Left cardiac atrium (tissue), 4 donors: ENCODE measurements around the gene POP4. TPM values are rescaled to one million over a fixed set of nuclear protein-coding genes. Genes with fewer than 3 reads are reported as not detected.
A peak's percentile ranks its signal among the peaks of the same experiment; 100 is the strongest.
"Not testable (repeated sequence)": the region's sequence is repeated elsewhere in the genome, so short reads cannot be mapped to it uniquely, and the experiment has no call there.

Source experiments
- ATAC-seq, 2 donors: fragments of 200-7000 bp; cut with Tn5 transposase; one replicate each; pipeline ENCODE4 v1.9.1; 2020; ENCODE audit warnings: mild to moderate bottlenecking in 2 of 2, moderate library complexity in 2 of 2
- DNase-seq: peaks from one replicate; pipeline ENCODE4 v3.0.0-alpha.2; 2020
- intact Hi-C, 2 donors: fragments of 100-400 bp; cut with DNase I; formaldehyde crosslinking; loops; one replicate each; pipeline versions ENCODE4 v1.14.1 to v1.15.1; 2022 to 2023
- total RNA-seq, 2 donors: library from RNA; stranded (reverse); fragmentation: NEBNext Ultra II Directional; extraction: Animal tissue kit (Norgen Biotek cat#: 25700); gene quantifications; one replicate each; pipeline ENCODE4 v1.2.1, GENCODE V29; 2021
- donor health status: DM: no; HTN: yes; CAD: no.
- donor health status: DM: no; HTN: yes; CAD: no; lungs with severe emphysema.
- donor health status: DM: yes; HTN: yes; CAD: no.
- donor health status: Dilated cardiomyopathy.

Gene POP4
- total RNA-seq, 2 donors from 2014 or later = 48.7 to 50.8 TPM

DNA sequence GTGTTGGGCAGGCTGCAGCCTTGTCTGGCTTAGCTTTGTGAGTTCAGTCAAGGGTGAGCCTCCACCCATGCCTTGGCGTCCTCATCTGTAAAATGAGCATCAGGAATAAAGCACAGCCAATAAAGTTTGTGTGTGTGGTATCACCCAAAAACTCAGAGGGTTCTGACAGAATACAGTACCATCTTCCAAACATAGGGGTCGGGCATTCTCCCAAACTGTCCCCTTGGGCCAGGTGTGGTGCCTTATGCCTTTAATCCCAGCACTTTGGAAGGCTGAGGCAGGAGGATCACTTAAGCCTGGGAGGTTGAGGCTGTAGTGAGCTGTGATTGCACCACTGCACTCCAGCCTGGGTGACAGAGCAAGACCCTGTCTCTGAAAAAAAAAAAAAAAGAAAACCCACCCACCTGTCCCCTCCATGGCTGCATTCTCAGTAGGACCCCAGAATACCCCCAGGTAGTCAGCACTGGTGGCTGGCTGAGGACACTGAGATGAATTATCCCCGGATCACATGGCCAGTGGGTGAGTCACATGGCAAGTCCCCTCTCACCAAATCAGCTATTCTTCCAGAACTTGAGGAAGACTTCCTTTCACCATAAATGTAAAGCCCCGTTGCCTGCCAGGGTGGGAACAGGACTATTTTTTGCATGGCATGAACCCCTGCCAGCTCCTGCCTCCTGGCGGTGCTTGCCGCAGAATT is 18.6 kb downstream of the POP4 start:
- ATAC-seq = no peak
- DNase-seq = no peak
- intact Hi-C loops = no loop called here

DNA sequence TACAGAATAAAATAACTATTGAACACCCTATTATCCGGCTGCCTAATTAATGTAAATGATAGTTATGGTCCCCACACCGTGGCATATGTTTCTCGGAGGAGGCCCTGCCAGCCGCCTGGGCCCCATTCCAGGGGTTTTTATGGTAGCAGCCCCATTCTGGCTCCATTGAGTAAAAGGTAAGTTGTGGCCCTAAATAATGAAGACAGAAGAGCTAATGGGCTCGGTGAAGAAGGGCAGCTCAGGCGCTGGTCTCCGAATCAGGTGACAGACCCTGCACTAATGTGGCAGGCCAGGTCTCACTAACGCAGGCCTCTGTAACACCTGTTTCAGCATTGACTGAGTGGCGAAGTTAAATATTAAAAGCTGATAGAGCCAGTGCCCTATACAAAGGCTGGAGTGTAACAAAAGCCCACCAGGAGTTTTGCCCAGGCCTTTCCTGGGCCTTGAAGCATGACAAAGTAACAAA is 19.1 kb downstream of the POP4 start:
- ATAC-seq = no peak
- no peak for DNase-seq
- intact Hi-C loops = no loop called here

DNA sequence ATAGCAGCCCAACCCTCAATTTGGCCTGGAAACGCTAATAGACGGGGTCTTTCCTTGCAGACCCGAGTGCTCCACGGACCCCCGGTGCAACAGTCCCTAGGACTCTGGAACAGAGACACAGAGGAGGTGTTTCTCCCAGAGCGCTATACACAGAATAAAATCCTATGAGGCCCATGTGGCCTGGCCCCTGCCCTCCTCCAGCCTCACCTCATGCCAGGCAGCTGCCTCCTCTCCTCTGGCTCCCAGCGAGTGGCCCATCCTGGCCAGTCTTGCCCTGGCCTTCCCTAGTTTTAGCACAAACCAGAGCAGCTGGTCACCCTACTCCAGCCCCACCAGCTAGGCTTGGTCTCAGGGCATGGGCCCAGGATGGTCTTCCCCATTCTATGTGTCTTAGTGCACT is 20.3 kb downstream of the POP4 start:
- intact Hi-C loops = no loop called here
- DNase-seq (no peak), ATAC-seq (no peak)

DNA sequence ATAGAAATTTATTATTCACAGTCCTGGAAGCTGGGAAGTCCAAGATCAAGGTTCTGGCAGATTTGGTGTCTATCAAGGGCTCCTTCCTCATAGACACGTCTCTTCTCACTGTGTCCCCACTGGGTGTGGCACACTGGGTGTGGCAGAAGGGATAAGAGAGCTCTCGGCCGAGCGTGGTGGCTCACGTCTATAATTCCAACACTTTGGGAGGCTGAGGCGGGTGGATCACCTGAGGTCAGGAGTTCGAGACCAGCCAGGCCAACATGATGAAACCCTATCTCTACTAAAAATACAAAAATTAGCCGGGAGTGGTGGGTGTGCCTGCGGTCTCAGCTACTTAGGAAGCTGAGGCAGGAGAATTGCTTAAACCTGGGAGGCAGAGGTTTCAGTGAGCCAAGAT is 20.7 kb downstream of the POP4 start:
- intact Hi-C loops, DNase-seq, ATAC-seq: not testable (repeated sequence)

DNA sequence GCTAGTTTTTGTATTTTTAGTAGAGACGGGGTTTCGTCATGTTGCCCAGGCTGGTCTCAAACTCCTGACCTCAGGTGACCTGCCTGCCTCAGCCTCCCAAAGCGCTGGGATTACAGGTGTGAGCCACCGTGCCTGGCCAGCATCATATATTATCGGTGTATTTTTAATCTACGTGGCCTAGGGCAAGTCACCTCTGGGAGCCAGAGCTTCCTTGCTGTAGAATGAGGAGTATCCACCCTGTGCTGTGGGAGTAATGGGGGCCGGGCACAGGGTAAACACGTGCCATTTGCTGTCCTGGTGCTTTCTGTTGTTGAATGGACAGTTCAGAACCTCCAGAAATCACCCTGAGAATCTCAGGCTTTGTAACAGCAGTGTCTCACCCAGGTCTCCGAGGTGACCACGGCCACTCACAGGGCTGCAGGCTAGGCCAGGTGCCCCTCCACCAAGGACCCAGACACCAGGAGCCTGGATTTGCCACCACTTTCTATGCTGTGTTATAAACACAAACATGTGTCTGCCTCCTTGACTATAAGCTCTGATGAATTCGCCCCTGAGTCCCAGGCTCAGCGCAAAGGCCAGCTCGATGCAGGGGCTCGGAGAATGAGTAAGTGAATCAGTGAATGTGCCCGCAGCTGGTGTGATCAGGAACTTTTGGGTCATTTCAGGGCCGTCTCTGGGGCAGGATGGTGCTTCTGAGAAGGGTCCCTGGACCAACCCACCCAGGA is 22.7 kb downstream of the POP4 start:
- no peak for ATAC-seq
- intact Hi-C loops = no loop called here

DNA sequence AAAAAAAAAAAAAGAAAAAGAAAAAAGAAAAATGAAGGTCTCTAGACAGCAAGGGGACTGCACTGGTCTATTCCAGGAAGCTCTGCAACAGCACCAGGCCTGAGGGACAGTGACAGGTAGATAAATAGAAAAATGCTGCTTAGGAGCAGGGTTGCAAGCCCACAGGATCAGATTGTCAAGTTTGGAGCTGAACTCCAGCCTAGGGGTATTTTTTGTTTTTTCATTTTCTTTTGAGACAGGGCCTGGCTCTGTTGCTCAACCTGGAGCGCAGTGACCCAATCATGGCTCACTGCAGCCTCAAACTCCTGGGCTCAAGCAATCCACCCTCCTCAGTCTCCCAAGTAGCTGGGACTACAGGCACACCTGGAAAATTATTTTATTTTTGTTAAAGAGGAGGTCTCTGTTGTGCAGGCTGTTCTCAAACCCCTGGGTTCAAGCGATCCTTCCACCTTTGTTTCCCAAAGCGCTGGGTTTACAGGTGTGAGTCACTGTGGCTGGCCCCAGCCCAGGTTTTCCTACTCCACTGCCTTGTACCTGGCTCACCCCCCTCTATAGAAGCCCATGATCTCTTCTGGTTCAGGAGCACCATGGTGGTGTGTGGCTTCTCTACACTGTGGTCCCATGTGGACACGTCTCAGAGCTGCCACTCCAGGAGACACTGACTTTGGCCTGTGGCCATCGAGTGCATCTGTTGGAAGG is 23.9 kb downstream of the POP4 start:
- ATAC-seq = no peak
- no peak for DNase-seq
- intact Hi-C loops = no loop called here

More for the DNA sequence above, 22.7 kb downstream of the POP4 start:
- DNase-seq = no peak

DNA sequence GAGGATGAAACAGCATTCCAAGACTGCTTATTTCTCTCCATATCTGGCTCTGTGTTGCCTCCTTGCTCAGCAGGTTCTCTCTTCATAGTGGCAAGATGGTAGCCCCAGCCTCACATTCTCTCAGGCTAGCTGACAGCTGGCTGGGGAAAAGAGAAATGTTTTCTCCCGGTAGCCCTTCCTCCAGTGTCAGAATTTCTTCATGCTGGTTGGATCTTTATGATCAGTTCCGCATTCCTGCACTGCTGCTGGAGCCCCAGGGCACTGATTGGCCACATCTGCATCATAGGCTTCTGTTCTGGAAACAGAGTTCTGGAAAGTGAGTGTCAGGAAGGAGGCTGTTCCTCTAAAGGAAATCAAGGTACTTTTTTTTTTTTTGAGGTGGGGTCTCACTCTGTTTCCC is 24.6 kb downstream of the POP4 start:
- DNase-seq (no peak), ATAC-seq (no peak)
- intact Hi-C loops = no loop called here

DNA sequence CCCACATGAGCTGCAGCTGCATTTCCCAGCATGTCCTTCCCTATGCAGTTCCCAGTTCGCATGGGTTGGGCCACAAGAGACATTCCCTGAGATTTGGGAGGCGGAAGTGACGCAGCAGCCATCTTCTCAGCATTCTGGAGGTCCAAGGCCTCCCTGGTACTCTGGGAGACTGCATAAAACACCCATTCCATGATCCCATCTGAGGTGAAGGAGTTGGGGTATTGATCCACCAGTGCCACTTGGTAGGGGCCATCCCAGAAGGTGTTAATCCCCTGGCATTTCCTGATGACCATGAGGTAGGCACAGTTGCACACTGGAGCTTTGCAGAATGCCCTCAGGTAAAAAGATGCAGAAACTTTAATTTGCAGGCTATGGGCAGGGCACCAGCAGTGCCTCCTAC is 25.4 kb downstream of the POP4 start:
- ATAC-seq (no peak), DNase-seq (no peak)
- intact Hi-C loops = no loop called here

DNA sequence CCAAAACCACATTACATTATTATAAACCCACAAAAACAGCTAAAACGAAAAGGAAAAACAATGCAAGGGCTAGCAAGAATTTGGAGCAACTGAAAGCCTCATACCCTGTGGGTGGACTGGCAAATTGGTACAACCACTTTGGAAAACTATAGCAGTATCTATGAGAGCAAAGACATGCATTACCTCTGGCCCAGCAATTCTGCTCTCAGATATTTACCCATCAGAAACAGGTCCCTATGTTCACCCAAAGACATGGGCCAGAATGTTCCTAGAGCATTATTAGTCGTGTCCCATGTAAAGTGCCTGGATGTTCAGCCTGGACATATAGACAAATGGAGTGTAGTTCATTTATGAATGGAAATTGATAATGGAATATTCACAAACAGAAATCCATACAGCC is 27.9 kb downstream of the POP4 start:
- ATAC-seq (no peak), DNase-seq (no peak)
- intact Hi-C loops = no loop called here

DNA sequence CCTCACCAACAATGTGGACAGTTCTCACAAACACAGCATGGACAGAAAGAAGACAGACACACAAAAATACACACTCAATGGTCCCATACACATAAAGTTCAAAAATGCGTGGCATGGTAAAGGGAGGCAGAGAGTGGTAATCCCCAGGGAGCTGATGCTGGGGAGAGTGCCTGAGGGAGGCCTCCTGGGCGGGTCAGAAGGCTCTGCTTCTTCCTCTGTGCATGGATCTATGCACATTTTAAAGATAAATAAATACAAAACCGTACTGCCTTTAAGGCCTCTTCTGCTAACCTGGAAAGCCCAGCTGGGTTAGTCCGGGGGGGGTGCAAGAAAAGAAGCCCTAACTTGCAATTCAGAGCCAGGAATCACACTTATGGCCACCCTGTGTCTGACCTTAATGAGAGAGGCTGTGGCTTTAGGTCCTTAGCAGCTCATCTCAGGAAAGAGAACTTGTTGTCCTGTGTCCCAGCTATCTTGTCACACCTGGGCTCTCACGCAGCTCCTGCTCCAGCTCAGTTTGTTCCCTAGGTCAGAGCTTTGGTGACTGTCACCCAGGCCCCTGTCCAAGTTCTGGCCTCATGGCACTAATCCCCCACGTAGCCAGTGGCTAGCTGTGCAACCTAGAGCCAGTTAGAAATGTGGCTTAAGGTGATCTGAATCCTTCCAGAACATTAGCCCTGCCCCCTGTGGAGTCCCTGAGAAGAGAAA is 28.5 kb downstream of the POP4 start:
- DNase-seq (peak; percentile 43), ATAC-seq (peak in 1 of 2 donors; percentile 64)
- intact Hi-C loops = no loop called here

DNA sequence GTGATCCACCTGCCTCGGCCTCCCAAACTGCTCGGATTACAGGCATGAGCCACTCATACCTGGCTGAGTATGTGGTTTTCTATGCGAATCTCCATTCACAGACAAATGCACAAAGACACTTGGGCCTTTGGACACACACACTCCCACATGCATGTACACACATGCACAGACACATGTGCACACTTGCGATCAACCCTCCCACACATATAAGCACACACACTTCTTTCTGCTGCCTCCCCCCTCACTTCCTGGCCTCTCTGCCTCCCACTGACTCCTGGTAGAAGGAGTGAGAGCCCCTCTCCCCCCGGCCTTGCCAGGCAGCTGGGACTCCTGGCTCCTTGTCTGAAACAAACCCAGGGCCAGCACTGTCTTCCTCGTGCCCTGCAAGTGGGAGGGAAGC is 29.9 kb downstream of the POP4 start:
- no peak for ATAC-seq
- intact Hi-C loops = no loop called here
- DNase-seq = no peak

DNA sequence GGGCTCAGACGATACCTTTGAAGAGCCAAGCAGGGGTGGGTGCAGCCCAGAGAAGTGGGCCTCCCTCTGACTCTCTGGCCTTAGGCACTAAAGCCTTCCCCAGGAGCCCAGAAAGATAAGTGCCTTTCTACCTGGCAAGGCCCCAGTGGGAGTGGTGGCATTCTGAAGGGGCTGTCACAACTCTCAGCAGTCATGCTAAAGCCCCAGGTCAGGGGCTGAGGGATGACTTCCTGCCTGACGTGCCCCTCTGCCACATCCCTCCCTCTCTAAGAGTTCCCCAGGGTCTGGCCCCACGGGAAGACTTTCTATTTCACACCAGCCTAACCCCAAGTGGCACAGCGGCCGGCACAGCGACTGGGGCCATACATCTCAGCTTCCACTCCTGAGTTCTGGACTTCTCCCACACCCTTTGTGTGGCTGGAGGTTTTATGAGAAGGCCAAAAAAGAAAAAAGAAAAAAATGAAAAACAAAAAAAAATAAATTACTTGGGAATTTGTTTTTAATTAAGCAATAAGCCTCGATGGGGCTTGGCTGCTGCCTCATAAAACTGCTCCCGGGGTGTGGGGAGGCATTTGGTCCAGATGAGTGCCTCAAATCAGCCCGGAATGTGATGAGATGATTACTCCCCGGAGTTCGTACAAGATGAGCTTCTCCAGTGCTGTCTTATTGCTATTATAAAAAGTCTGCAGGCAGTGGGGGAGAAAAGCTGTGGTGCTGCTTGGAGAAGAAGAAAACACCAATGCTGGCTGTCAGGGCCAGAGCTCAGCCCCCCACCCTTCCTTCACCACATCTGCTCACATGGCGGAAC is 30.7 kb downstream of the POP4 start:
- ATAC-seq = no peak
- intact Hi-C loops = no loop called here

DNA sequence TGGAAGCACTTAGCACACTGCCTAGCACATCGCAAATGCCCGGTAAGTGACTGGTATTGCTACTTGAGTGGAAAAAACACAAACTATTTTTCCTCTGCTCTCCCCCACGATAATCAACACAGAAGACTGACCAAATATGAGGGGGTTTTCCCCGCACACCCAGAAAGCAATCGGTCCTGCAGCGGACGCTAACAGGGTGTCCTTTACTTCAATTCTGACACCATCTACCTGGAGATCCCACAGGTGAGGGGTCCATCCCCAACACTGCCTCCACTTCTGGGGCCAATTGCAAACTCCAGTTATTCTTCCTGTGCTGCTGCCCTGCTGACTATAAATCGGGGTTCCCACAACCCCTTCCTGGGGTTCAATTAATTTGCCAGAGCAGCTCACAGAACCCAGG is 33.0 kb downstream of the POP4 start:
- ATAC-seq (no peak), DNase-seq (no peak)
- intact Hi-C loops = no loop called here

More for the DNA sequence above, 30.7 kb downstream of the POP4 start:
- DNase-seq = no peak

DNA sequence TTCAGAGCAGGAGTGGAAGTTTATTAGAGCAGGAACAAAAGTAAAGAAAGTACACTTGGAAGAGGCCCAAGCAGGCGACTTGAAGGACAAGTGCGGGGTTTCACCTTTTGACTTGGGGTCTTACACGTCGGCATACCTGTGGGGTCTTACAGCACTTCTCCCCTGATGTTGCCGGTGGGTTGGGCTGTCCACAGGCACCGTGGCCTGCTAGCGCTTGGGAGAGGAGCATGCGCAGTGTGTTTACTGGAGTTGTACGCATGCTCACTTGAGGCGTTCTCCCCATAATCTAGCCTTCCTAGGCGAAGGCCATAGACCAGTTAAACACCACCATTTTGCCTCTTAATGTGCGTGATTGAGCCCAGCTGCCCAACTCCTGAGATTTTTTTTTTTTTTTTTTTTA is 34.1 kb downstream of the POP4 start:
- ATAC-seq (no peak), DNase-seq (no peak)
- intact Hi-C loops = no loop called here

DNA sequence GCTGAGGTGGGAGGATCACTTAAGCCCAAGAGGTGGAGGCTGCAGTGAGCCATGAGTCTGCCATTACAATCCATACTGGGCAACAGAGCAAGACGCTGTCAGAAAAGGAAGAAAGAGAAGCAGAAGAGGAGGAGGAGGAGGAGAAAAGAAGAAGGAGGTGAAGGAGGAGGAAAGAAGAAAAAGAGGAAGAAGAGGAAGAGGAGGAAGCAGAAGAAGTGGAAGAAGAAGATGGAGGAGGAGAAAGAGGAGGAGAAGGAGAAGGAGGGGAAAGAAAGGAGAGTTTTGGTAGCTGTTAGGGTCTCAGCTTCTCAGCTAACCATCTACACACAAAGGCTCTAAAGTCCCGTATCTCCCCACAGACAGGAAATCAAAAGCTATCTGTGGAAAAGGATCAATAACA is 35.5 kb downstream of the POP4 start:
- DNase-seq (no peak), ATAC-seq (no peak)
- intact Hi-C loops = no loop called here

DNA sequence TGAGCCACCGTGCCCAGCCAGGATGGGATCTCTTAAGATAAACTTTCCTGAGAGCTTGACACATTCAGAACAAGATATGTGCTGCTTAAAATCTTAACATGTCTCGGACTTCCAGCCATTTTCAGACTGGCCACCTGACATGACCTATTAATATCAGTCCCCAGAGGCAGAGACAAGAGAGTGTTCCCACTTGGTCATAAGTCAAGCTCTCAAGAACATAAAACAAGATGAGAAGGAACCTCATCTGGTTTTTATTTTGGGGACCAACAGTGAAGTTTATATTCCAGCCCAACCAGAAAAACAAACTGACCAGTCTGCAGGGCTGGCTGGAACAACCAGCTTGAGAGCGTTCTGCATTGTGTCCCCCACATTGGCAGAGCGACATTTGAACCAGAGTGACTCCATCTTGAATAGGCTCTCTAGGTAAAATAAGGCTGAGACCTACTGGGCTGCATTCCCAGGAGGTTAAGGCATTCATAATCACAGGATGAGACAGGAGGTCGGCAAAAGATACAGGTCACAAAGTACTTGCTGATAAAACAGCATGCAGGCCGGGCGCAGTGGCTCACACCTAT is 37.4 kb downstream of the POP4 start:
- intact Hi-C loops = no loop called here
- ATAC-seq = peak in 1 of 2 donors; percentile 30
- DNase-seq = no peak

DNA sequence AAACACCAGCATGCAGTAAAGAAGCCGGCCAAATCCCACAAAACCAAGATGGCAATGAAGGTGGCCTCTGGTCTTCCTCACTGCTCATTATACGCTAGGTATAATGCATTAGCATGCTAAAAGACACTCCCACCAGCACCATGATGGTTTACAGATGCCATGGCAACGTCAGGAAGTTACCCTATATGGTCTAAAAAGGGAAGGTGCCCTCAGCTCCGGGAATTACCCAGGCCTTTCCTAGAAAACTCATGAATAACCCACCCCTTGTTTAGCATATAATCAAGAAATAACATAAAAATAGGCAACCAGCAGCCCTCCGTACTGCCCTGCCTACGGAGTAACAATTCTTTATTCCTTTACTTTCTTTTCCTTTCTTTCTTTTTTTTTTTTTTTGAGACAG is 38.1 kb downstream of the POP4 start:
- no peak for DNase-seq
- no peak for ATAC-seq
- intact Hi-C loops = no loop called here

DNA sequence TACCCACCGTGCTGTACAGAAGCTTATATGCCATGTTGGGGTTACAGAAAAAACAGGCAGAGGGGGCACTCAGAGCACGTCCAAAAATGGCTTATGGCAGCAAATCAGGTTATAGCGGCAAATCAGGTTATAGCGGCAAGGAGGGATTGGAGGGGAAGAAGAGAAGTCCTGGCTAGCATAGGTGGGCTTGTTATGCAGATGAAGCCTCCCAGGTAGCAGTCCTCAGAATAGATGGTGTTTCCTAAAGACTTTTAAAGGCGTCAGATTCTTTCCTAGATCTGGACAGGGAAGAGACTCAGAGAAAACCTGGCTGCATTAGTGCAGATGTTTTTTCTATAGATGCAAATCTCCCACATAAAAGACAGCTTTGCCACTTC is 39.4 kb downstream of the POP4 start:
- no peak for ATAC-seq
- intact Hi-C loops = no loop called here
- DNase-seq = no peak

DNA sequence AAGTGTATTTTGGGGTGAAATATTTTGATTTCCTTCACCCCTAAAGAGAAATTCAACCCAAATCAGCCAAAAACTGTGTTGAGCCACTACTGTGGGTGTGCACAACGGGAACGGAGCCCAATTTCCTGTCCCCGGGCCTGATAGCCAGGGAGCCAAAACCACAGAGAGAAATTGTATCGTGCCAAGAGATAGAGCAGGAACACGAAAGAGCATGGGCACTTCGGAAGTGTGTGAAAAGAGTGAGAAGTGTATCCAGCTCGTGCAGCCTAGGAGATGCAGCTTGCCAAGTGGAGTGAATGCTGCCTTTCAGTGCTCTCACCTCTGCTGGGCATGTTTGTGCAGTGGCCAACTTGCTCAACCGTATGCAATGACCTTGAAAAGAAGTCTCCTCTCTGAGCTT is 39.8 kb downstream of the POP4 start:
- ATAC-seq = peak; percentile 96
- peak; percentile 79 for DNase-seq
- intact Hi-C loops = loop anchor here in 1 of 2 donors (2.0 kb wide), 1 partner anchor 15 kb away; no protein-coding TSS in a partner anchor
